ENCODE results near the gene CLPTM1.
"Not testable (repeated sequence)": the region's sequence is repeated elsewhere in the genome, so short reads cannot be mapped to it uniquely, and the experiment has no call there.

CLPTM1 gene

GRCh38 chr19:44942067-44942571, 13.1 kb upstream of the CLPTM1 start, which contains the start of gene APOC4:
TSS of gene APOC4 (plus strand) at chr19:44942237. CDS start at chr19:44942278, 41 bp downstream.
- no peak for DNase-seq

- DNase-seq = peak; percentile 96 to 98
These were observed 11.4 kb upstream of the CLPTM1 start for GRCh38 chr19:44943801-44944249.

- no peak for DNase-seq
These were observed 8.1 kb upstream of the CLPTM1 start for GRCh38 chr19:44947041-44947581.

GRCh38 chr19:44948237-44948636, 6.9 kb upstream of the CLPTM1 start:
- DNase-seq = no peak

- no peak for DNase-seq
These were observed 6.3 kb upstream of the CLPTM1 start for GRCh38 chr19:44948763-44949374.

GRCh38 chr19:44949550-44949949, 5.6 kb upstream of the CLPTM1 start:
- DNase-seq = no peak

- DNase-seq = peak; percentile 46 to 91
These were observed 3.7 kb upstream of the CLPTM1 start for GRCh38 chr19:44951179-44952159.

GRCh38 chr19:44954278-44954648, 917 bp upstream of the CLPTM1 start:
- no peak for DNase-seq

- no peak for DNase-seq
These were observed 592 bp downstream of the CLPTM1 start for GRCh38 chr19:44955505-44956439.

GRCh38 chr19:44957526-44957925, 2.3 kb downstream of the CLPTM1 start:
- DNase-seq = no peak

- DNase-seq = no peak
These were observed 2.9 kb downstream of the CLPTM1 start for GRCh38 chr19:44958090-44958489.

GRCh38 chr19:44959691-44960090, 4.5 kb downstream of the CLPTM1 start:
- DNase-seq = no peak

- no peak for DNase-seq
These were observed 5.9 kb downstream of the CLPTM1 start for GRCh38 chr19:44960906-44961728.

GRCh38 chr19:44961821-44962220, 6.6 kb downstream of the CLPTM1 start:
- DNase-seq = no peak

GRCh38 chr19:44968118-44968517, 12.9 kb downstream of the CLPTM1 start:
- DNase-seq = no peak

GRCh38 chr19:44968670-44969069, 13.5 kb downstream of the CLPTM1 start:
- DNase-seq = no peak

- no peak for DNase-seq
These were observed 14.3 kb downstream of the CLPTM1 start for GRCh38 chr19:44969437-44969836.

GRCh38 chr19:44971451-44971850, 16.3 kb downstream of the CLPTM1 start:
- not testable (repeated sequence) for DNase-seq

- DNase-seq = no peak
These were observed 17.6 kb downstream of the CLPTM1 start for GRCh38 chr19:44972802-44973201.

GRCh38 chr19:44973982-44974735, 19.0 kb downstream of the CLPTM1 start:
- no peak for DNase-seq

- DNase-seq = peak; percentile 46 to 63
These were observed 19.7 kb downstream of the CLPTM1 start for GRCh38 chr19:44974857-44975256.

All from inflammatory macrophage treated with lipopolysaccharide for 1 hour (primary cell).